Skeletal muscle tissue (tissue), 4 donors: ENCODE results near the gene ZNF208. TPM values are rescaled to one million over a fixed set of nuclear protein-coding genes. Genes with fewer than 3 reads are reported as not detected.
"Not testable (repeated sequence)": the region's sequence is repeated elsewhere in the genome, so short reads cannot be mapped to it uniquely, and the experiment has no call there.

Source experiments
- H3K27ac ChIP-seq: one replicate; pipeline ENCODE4 v1.7.0; 2013; ENCODE audit warnings: mild to moderate bottlenecking, low read depth, low read length, inconsistent platforms
- H3K27me3 ChIP-seq, 3 donors: one replicate each; pipeline ENCODE4 v1.7.0; 2013; ENCODE audit warnings: low read length in 3 of 3; ENCODE audit not compliant: control insufficient read depth in 3 of 3, insufficient read depth in 3 of 3
- H3K36me3 ChIP-seq, 3 donors: one replicate each; pipeline ENCODE4 v1.7.0; 2013; ENCODE audit warnings: low read length in 3 of 3; ENCODE audit not compliant: control insufficient read depth in 3 of 3, insufficient read depth in 3 of 3
- H3K4me1 ChIP-seq, 3 donors: one replicate each; pipeline ENCODE4 v1.7.0; 2013; ENCODE audit warnings: low read length in 3 of 3, mild to moderate bottlenecking in 3 of 3; ENCODE audit not compliant: control insufficient read depth in 3 of 3, insufficient read depth in 3 of 3
- H3K4me3 ChIP-seq, 3 donors: one replicate each; pipeline ENCODE4 v1.7.0; 2013; ENCODE audit warnings: low read length in 3 of 3
- H3K9ac ChIP-seq, 3 donors: one replicate each; pipeline ENCODE4 v1.7.0; 2013; ENCODE audit warnings: low read length in 3 of 3, mild to moderate bottlenecking in 3 of 3, moderate library complexity in 2 of 3, low read depth in 1 of 3
- H3K9me3 ChIP-seq, 3 donors: one replicate each; pipeline ENCODE4 v1.7.0; 2013; ENCODE audit warnings: low read length in 3 of 3; ENCODE audit not compliant: control insufficient read depth in 3 of 3
- total RNA-seq: library from RNA; depleted of rRNA; stranded (reverse); fragments of >200 nt; gene quantifications from one replicate; pipeline ENCODE4 v1.2.3, GENCODE V29; 2014
- donor health status: Osteomylitis.

ZNF208 gene
- total RNA-seq, 1 donor from 2014 or later, result 1.0 TPM

DNA sequence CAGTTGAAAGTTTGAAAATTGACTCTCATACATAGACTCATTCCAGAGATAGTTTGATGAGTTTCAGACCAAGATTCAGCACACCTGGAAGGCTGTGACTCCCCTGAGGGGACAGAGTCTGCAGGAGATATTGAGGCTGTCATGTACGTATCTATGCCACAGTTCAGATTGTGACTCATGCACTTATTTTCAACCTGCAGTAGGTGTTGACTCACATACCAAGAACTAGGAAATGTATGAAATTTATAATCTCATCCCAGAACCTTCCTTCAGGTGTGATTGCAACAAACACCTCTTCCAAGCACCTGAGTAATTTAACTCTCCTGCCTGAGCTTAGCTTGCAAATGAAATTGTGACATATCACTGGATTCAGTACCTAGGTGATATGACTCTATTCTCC lies 110.3 kb downstream of the ZNF208 start:
- Histone ChIP-seq H3K9me3 (no peaks in the 10 kb centered on the region), H3K4me1 (no peaks in the 10 kb centered on the region), H3K36me3 (no peaks in the 10 kb centered on the region)

DNA sequence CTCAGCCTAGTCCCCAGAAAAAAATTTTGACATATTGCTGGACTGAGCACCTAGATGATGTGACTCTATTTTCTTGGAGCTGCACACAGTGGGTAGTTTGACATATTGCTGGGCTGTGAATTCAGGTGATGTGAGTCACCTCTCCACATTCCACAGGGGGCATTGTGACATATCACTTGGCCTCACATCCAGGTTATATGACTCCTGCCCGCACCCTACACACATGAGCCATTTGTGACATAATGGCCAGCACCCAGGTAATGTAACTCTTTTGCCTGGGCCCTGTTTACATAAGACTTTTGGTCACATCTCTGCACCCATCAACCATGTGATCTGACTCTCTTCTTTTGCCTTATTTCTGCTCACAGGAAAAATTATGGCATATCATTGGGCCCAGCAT lies 119.7 kb downstream of the ZNF208 start:
- no peaks in the 10 kb centered on the region for H3K4me1 ChIP-seq
- H3K36me3 ChIP-seq, result no peaks in the 10 kb centered on the region
- H3K9me3 ChIP-seq, result no peaks in the 10 kb centered on the region

More for the DNA sequence above, 110.3 kb downstream of the ZNF208 start:
- Histone ChIP-seq H3K27me3 (no peaks in the 10 kb centered on the region), H3K4me3 (no peak overlapping the region), H3K9ac (no peak overlapping the region), H3K27ac (no peak overlapping the region)

DNA sequence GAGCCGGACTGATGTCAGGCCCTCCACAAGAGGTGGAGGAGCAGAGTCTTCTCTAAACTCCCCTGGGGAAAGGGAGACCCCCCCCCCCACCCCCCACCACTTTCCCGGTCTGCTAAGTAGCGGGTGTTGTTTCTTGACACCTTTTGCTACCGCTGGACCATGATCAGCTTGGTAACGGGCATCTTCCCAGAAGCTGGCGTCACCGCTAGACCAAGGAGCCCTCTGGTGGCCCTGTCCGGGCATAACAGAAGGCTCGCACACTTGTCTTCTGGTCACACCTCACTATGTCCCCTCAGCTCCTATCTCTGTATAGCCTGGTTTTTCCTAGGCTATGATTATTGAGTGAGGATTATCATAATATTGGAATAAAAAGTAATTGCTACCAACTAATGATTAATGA lies 120.7 kb downstream of the ZNF208 start:
- H3K36me3 ChIP-seq, H3K27ac ChIP-seq, H3K9me3 ChIP-seq, H3K27me3 ChIP-seq, H3K9ac ChIP-seq, H3K4me3 ChIP-seq, H3K4me1 ChIP-seq: not testable (repeated sequence)

More for the DNA sequence above, 119.7 kb downstream of the ZNF208 start:
- Histone ChIP-seq H3K4me3 (no peak overlapping the region), H3K27me3 (no peaks in the 10 kb centered on the region), H3K27ac (no peak overlapping the region), H3K9ac (no peak overlapping the region)

DNA sequence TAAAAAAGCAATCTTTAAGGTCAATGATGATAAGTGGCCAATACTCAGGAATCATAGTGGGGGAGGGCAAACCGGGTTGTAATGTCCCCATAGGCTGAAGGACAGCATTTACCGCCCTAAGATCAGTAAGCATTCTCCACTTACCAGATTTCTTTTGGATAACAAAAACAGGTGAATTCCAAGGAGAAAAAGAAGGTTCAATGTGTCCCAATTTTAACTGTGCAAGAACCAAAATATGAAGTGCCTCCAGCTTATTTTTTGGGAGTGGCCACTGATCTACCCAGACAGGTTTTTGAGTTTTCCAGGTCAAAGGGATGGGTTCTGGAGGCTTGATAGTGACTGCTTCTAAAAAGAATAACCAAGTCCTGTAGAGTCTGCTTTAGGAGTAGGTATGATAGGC lies 125.2 kb downstream of the ZNF208 start:
- H3K27ac ChIP-seq, H3K4me3 ChIP-seq, H3K9me3 ChIP-seq, H3K27me3 ChIP-seq, H3K36me3 ChIP-seq, H3K9ac ChIP-seq, H3K4me1 ChIP-seq: not testable (repeated sequence)

DNA sequence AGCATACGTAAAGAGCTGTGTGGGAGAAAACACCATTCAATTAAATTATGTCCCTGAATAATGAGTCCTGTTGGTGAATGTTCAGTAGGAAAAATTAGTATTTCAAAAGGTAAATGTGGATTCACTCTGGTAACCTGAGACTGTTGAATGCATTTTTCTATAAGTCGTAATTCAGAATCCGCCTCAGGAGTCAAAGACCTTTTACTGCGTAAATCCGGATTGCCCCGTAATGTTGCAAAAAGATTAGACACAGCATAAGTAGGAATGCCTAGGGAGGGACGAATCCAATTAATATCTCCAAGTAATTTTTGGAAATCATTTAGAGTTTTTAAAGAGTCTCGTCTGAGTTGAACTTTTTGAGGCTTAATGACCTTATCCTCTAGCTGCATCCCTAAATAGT lies 126.0 kb downstream of the ZNF208 start:
- H3K4me1 ChIP-seq, H3K36me3 ChIP-seq, H3K4me3 ChIP-seq, H3K27ac ChIP-seq, H3K27me3 ChIP-seq, H3K9me3 ChIP-seq, H3K9ac ChIP-seq: not testable (repeated sequence)

DNA sequence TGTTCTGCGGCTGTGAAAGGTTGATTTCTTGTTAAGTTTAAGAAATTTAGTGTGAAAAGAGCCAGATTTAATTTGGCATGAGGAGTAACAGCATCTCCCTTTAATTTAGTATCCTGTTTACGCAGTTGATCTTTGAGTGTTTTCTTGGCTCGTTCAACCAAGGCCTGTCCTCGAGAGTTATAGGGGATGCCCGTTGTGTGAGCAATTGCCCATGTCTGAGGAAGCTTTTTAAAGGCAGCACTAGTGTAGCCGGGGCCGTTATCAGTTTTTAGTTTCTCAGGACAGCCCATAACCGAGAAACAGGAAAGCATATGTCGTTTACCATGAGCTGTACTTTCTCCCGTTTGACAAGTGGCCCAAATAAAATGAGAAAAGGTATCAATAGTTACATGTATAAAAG lies 127.2 kb downstream of the ZNF208 start:
- Histone ChIP-seq H3K36me3 (no peaks in the 10 kb centered on the region), H3K27ac (no peak overlapping the region), H3K4me1 (no peaks in the 10 kb centered on the region), H3K9me3 (no peaks in the 10 kb centered on the region), H3K27me3 (no peaks in the 10 kb centered on the region), H3K4me3 (no peak overlapping the region), H3K9ac (no peak overlapping the region)

Other genes with a start within 250 kb of the ZNF208 start
- 3.7 TPM for gene ZNF100, start 243.4 kb downstream of the ZNF208 start, total RNA-seq
- 10.4 TPM for gene ZNF43, start 174.8 kb downstream of the ZNF208 start, total RNA-seq
- gene ZNF257, start 41.5 kb upstream of the ZNF208 start, total RNA-seq, result 0.52 TPM
- gene ZNF676, start 186.0 kb upstream of the ZNF208 start, total RNA-seq, result not detected